Activated T-helper 1 cell treated with anti-CD3 and anti-CD28 coated beads, Interleukin-12 subunit alpha, Interleukin-12 subunit beta, Interleukin-2, Interleukin-4 antibody, amounts not matched to agents 30 ng/mL and 10 ng/mL and 1 ng/mL, durations not matched to agents 14 hours and 24 hours and 36 hours (primary cell): ENCODE data around the gene NPIPA8. TPM values are rescaled to one million over a fixed set of nuclear protein-coding genes. Genes with fewer than 3 reads are reported as not detected.
"Not testable (repeated sequence)": the region's sequence is repeated elsewhere in the genome, so short reads cannot be mapped to it uniquely, and the experiment has no call there.

Experiments
- DNase-seq: peaks from one replicate; pipeline ENCODE4 v3.0.0; 2021; ENCODE audit warnings: low spot score
- H3K27ac Mint-ChIP-seq: one replicate; pipeline ENCODE4 v1.8.0; 2021; ENCODE audit warnings: mild to moderate bottlenecking, mixed read lengths
- H3K27me3 Mint-ChIP-seq: one replicate; pipeline ENCODE4 v1.8.0; 2022; ENCODE audit warnings: mild to moderate bottlenecking, moderate library complexity, mixed read lengths; ENCODE audit not compliant: insufficient read depth
- H3K36me3 Mint-ChIP-seq: one replicate; pipeline ENCODE4 v1.8.0; 2021; ENCODE audit warnings: low read depth, mixed read lengths
- H3K4me1 Mint-ChIP-seq: one replicate; pipeline ENCODE4 v1.8.0; 2021; ENCODE audit warnings: low read depth, mixed read lengths
- H3K4me3 Mint-ChIP-seq: one replicate; pipeline ENCODE4 v1.8.0; 2021; ENCODE audit warnings: mild to moderate bottlenecking, moderate library complexity, mixed read lengths
- H3K9me3 Mint-ChIP-seq: one replicate; pipeline ENCODE4 v1.8.0; 2021; ENCODE audit warnings: mixed read lengths
- intact Hi-C: fragments of 100-400 bp; cut with micrococcal nuclease; formaldehyde crosslinking; loops from one replicate; pipeline ENCODE4 v1.15.1; 2024
- total RNA-seq: library from RNA; stranded (reverse); gene quantifications from 2 replicates; pipeline ENCODE4 v1.2.3, GENCODE V29; 2022

Gene NPIPA8
- total RNA-seq, 1 donor from 2014 or later, result 0.44 TPM

DNA sequence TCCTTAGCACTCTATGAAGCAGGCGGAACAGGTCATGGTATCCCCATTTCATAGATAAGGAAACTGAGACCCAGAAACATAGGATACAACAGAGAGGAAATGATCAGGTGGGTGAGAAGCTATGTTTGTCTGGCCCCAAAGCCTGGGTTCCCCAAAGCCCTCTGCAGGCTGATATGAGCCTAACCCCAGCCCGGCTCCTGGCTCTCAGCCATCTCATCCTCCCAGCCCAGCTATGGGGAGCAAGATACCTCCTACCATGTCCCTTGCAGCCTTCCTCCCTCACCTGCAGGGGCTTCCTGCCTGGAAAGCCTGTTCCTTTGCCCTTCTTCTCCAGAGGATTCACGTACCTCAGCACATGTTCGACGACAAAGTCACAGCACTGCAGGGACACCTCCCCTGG lies 30.5 kb downstream of the NPIPA8 start:
- intact Hi-C loops, H3K27ac Mint-ChIP-seq, H3K4me1 Mint-ChIP-seq, H3K4me3 Mint-ChIP-seq, H3K27me3 Mint-ChIP-seq, DNase-seq, H3K9me3 Mint-ChIP-seq, H3K36me3 Mint-ChIP-seq: not testable (repeated sequence)

DNA sequence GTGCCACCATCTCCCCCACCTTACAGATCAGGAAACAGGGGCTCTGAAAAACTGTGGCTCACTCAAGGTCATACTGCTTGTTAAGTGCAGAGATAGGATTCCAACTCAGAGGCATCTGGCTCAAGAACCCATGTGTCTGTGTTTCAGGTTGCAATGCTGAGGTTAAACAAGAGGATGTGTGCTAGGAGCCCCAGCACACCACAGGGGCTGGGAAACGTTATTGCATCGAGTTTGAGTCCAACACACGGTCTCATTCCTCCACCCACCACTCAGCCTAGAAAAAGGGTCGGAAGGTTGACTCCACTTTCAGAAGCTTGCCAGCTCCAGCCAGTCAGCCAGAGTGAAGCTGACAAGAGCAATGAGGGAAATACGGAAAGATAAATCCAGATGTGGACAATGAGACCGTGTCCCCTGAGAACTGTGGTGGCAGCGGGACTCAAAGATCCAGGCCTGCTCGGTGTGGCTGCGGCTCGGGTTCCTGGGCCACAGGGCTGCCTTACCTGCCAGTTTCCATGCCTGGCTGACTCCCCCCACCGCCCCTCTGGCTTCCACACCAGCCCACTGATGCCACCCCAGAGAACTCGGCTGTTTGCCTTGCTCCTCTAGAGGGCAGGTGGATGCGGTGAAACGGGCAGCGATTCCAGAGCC lies 33.4 kb downstream of the NPIPA8 start:
- intact Hi-C loops, H3K9me3 Mint-ChIP-seq, H3K4me1 Mint-ChIP-seq: not testable (repeated sequence)

GRCh38 chr16:18297714-18298113 lies 38.8 kb downstream of the NPIPA8 start:
- H3K27ac Mint-ChIP-seq, intact Hi-C loops, H3K36me3 Mint-ChIP-seq, H3K4me1 Mint-ChIP-seq, H3K4me3 Mint-ChIP-seq, H3K27me3 Mint-ChIP-seq, DNase-seq, H3K9me3 Mint-ChIP-seq: not testable (repeated sequence)

More for the DNA sequence above, 33.4 kb downstream of the NPIPA8 start:
- H3K27ac Mint-ChIP-seq, H3K4me3 Mint-ChIP-seq, H3K27me3 Mint-ChIP-seq, DNase-seq, H3K36me3 Mint-ChIP-seq: not testable (repeated sequence)

DNA sequence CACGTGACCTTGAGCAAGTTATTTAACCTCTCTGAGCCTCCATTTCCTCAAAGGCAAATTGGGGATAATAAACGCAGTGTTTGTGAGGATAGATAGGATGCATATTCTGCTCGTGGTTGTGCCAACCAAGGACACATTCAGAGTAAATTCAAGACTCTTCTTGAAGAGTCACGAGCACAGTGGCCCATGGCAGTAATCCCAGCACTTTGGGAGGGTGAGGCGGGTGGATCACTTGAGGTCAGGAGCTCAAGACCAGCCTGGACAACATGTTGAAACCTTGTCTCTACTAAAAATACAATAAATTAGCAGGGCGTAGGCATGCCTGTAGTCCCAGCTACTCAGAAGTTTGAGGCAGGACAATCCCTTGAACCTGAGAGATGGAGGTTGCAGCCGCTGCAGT lies 39.6 kb downstream of the NPIPA8 start:
- DNase-seq, H3K4me3 Mint-ChIP-seq, H3K9me3 Mint-ChIP-seq, intact Hi-C loops, H3K27ac Mint-ChIP-seq, H3K36me3 Mint-ChIP-seq, H3K4me1 Mint-ChIP-seq, H3K27me3 Mint-ChIP-seq: not testable (repeated sequence)

DNA sequence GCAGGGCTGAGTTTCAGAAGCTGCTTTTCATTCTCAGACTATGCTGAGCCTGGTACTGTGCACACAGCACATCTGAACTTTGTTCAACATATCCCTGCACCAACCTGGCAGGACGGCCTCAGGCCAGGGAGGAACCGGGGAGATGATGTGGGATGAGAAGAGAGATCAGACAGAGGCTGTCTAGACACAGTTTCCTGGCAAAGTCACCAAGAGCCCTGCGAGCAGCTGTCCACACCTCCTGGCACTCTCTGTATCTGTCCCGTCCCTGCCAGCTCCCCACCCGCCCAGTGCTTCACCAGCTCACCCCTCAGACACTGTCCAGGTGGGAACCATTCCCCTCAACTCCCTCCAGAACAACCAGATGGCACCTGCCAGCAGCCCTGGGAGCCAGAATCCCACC lies 42.2 kb downstream of the NPIPA8 start:
- H3K27ac Mint-ChIP-seq, H3K4me3 Mint-ChIP-seq, H3K9me3 Mint-ChIP-seq, intact Hi-C loops, H3K36me3 Mint-ChIP-seq, H3K4me1 Mint-ChIP-seq, DNase-seq, H3K27me3 Mint-ChIP-seq: not testable (repeated sequence)

GRCh38 chr16:18293337-18293956 lies 43.1 kb downstream of the NPIPA8 start:
- H3K9me3 Mint-ChIP-seq, H3K27me3 Mint-ChIP-seq, H3K4me3 Mint-ChIP-seq, H3K36me3 Mint-ChIP-seq, H3K27ac Mint-ChIP-seq, intact Hi-C loops, H3K4me1 Mint-ChIP-seq, DNase-seq: not testable (repeated sequence)

DNA sequence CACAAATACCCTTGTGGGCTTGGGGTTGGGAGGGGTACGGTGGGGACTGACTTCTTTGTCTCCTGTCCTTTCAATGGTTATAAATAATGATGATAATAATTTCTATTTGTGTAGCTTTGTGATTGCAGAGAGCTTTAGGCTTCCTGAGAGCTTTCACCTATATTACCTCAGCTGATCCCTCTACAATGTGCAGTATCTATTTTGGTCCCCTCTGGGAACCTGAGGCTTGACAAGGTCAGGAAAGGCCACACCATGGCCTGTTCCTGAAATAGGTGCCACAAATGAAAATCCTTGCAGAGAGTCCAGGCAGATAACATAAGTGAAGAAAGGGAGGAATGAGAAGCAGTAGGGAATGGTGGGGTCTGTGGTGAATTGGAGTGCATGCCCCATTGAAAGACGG lies 45.6 kb downstream of the NPIPA8 start:
- H3K27ac Mint-ChIP-seq, H3K9me3 Mint-ChIP-seq, intact Hi-C loops: not testable (repeated sequence)

DNA sequence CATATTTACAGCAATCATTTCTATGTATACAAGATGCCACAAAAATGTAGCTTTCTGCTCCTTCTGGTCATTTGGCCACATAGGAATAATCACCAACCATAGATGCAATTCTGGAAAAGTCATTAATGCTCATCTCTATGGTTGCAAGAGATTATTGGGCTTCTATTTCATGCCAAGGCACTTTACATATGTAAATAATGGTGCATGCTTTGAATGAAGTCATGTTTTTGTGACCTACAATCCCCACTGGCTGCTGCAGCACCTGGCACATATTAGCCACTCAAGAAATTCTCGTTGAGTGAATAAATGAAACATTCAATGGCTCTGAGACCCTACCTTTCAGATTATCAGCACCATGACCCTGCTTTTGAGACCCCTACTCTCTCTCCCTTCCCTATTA lies 50.2 kb downstream of the NPIPA8 start:
- H3K27ac Mint-ChIP-seq, H3K27me3 Mint-ChIP-seq, DNase-seq, H3K4me1 Mint-ChIP-seq, H3K36me3 Mint-ChIP-seq, H3K4me3 Mint-ChIP-seq, H3K9me3 Mint-ChIP-seq, intact Hi-C loops: not testable (repeated sequence)

More for the DNA sequence above, 45.6 kb downstream of the NPIPA8 start:
- not testable (repeated sequence) for H3K27me3 Mint-ChIP-seq, H3K36me3 Mint-ChIP-seq, H3K4me3 Mint-ChIP-seq, DNase-seq, H3K4me1 Mint-ChIP-seq

DNA sequence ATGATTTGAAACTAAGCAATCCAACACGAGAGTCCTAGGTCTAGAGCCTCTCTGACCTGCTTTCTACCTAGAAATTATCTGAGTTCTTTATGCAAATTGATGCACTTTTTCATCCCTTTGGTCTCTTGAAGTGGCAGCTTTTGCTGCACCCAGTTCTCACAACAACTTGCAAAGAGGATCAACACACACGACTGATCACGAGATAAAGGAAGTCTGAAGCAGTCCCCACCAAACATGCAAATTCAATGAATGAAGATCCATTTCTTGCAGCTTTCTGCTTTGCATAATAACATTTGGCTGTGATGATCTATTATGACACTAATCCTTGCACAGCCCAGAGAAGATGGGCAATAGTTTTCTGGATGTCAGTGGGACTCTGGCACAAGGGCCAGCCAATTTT lies 56.2 kb downstream of the NPIPA8 start:
- DNase-seq, intact Hi-C loops, H3K27me3 Mint-ChIP-seq, H3K4me3 Mint-ChIP-seq, H3K27ac Mint-ChIP-seq, H3K4me1 Mint-ChIP-seq, H3K9me3 Mint-ChIP-seq, H3K36me3 Mint-ChIP-seq: not testable (repeated sequence)

GRCh38 chr16:18276756-18277155 lies 59.8 kb downstream of the NPIPA8 start:
- H3K36me3 Mint-ChIP-seq, H3K27ac Mint-ChIP-seq, H3K27me3 Mint-ChIP-seq, H3K9me3 Mint-ChIP-seq, intact Hi-C loops, H3K4me3 Mint-ChIP-seq, DNase-seq, H3K4me1 Mint-ChIP-seq: not testable (repeated sequence)

- H3K4me1 Mint-ChIP-seq, H3K4me3 Mint-ChIP-seq, H3K27me3 Mint-ChIP-seq, H3K27ac Mint-ChIP-seq, intact Hi-C loops, H3K9me3 Mint-ChIP-seq, DNase-seq, H3K36me3 Mint-ChIP-seq: not testable (repeated sequence)
Observed at GRCh38 chr16:18270171-18270570, 66.4 kb downstream of the NPIPA8 start.
